ENCODE measurements around the gene HSBP1L1. TPM values are rescaled to one million over a fixed set of nuclear protein-coding genes. Genes with fewer than 3 reads are reported as not detected.

HSBP1L1 gene
- 10 to 100 TPM; 10.4 to 26.3 (median 19.4) TPM for total RNA-seq

DNA sequence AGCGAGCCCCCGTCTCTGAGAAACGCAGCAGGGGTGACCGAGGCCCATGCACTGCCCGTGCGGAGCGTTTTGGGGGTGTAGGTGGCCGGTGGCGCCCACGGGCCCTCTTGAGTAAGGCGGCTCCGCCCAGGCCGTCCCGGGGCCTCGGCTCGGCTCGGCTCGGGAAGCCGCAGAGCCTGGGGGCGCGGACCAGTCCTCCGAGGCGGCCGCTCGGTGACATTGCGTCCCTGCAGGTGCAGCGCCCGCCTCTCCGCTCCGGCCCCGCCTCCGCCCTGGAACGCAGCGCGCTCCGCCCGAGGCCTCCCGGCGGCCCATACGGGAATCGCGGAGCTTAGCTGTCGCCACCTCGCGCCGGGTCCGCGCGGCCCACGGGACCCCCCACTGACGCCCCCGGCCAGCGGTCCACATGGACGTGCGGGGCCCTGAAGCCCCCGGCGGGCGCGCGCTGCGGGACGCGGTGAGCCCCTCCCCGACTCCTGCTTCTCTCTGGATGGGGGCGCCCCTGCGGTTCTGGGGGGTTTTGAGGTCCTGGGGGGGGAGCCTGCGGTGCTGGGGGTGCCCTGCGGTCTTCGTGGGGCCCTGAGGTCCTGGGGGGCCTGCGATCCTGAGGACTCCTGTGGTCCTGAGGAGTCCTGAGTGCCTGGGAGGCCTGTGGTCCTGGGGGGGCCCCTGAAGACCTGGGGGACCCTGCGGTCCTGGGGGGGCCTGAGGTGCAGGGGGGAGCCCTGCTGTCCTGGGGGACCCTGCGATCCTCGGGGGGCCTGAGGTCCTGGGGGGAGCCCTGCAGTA, at the start of gene HSBP1L1:
HSBP1L1 (plus strand) TSS at position 314 of the 789 bp plus-strand sequence; CDS start at position 407, 93 bp downstream.
- TF ChIP-seq, protein P1, sequence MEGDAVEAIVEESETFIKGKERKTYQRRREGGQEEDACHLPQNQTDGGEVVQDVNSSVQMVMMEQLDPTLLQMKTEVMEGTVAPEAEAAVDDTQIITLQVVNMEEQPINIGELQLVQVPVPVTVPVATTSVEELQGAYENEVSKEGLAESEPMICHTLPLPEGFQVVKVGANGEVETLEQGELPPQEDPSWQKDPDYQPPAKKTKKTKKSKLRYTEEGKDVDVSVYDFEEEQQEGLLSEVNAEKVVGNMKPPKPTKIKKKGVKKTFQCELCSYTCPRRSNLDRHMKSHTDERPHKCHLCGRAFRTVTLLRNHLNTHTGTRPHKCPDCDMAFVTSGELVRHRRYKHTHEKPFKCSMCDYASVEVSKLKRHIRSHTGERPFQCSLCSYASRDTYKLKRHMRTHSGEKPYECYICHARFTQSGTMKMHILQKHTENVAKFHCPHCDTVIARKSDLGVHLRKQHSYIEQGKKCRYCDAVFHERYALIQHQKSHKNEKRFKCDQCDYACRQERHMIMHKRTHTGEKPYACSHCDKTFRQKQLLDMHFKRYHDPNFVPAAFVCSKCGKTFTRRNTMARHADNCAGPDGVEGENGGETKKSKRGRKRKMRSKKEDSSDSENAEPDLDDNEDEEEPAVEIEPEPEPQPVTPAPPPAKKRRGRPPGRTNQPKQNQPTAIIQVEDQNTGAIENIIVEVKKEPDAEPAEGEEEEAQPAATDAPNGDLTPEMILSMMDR (IDR thresholded peaks at IDR 0.05; ENCODE audit: low read depth) = no peak

DNA sequence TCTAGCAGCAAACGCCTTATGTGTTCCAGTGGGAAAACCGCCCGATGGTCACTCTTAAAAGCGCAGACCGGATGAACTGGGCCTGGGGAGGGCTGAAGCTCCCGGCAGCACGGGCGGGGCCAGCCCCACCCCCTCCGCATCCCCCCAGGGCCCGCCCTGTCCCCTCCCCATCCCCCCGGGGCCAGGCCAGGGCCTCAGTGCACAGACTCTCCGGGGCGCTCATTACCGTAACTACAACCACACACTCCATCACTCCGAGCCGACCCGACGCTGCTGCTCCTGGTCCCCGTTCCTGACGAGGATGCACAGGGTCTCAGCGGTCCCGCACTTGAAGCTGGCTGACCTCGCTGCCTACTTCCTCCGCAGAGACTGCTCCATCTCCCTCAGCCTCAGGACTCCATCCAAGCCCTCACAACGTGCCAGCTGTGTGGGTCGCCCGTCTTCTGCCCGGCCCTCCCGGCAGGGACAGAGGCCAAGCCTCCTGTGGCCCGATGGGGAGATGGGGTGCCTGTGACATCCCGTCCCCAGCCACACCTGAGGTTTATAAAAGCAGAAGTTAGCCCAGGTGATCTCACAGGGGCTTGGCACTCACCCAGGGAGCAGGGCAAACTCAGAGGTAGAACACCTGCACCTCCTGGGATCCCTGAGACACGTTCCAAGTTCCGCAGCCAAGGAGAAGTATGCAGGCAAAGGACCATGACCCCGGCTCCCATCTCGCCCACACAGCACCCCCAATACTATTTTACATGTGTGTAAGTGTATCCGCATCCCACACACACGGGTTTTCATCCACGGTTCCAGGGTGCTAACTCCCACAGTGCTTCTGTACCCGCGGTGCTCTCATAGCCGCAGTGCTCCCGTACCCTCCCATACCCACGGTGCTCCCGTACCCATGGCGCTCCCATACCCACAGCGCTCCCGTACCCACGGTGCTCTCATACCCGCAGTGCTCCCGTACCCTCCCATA, 49.0 kb upstream of the HSBP1L1 start:
- TF ChIP-seq, protein P1 (IDR thresholded peaks at IDR 0.05; ENCODE audit: low read depth) = no peak

DNA sequence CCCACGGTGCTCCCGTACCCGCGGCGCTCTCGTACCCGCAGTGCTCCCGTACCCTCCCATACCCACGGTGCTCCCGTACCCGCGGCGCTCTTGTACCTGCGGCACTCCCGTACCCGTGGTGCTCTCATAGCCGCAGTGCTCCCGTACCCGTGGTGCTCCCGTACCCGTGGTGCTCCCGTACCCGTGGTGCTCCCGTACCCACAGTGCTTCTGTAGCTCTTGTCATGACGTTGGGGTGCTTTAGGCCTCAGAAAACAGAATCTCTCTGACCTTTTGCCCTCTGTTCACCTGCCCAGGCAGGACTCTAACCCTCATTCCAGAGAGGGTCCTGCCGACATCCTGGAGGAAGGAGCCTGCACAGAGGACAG, 48.3 kb upstream of the HSBP1L1 start:
- TF ChIP-seq, protein P1 (IDR thresholded peaks at IDR 0.05; ENCODE audit: low read depth) = no peak

DNA sequence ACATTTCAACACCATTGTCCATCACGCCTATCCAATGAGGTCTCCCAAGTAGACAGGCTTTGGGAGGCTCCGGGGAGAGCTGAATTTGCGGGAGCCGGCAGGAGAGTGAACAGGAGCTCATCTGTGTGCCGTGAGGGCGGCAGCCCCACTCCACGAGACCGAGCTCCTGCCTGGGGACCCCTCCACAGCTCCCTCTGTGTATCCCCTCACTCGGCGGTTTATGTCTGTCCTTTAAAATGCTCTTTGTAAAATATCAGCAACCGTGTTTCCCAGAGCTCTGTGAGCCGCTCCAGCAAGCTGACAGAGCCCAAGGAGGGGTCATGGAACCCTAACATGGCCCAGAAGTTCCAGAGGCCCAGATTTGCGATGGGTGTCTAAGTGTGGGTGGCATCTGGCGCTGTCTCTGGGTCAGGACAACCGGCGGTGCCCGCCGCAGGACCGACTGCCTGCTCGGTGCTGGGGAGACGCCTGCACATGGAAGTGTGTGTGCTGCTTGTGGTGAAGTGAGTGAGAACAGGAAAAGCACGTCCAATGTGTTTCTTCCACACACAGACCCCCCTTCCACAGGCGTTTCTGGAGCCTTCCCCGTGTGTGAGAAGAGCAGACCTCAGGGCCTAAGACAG, 47.8 kb upstream of the HSBP1L1 start:
- TF ChIP-seq, protein P1 (IDR thresholded peaks at IDR 0.05; ENCODE audit: low read depth) = no peak

DNA sequence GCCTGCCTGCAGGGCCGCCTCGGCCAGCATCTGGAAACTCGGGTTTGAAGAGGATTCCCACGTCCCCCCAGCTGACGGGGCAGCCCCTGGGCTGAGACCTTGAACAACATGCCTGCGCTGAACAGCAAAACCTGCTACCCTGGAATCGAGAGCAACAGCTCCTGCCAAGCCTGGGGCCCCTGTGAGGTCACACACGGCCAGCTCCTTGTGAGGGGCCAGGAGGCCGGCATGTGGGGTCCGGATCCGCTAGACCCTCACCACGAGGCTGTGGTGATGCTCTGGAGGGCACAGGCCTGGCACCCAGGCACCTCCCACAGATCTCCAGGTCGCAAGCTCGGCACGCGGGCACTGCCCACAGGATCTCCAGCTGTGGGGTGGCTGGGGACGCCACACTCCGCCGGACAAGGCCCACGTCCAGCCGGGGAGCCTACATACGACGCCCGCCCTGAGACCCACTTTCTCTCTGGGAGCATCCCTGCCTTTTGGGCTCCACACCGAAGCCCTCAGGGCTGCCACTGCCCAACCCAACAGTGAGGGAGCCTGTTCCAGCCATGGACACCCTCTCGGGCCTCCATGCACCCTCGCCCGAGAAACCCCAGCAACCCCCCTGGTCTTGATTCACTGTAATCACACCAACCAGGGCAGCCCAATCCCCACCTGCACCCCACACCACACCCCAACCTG, 47.1 kb upstream of the HSBP1L1 start:
- TF ChIP-seq, protein P1 (IDR thresholded peaks at IDR 0.05; ENCODE audit: low read depth) = no peak

DNA sequence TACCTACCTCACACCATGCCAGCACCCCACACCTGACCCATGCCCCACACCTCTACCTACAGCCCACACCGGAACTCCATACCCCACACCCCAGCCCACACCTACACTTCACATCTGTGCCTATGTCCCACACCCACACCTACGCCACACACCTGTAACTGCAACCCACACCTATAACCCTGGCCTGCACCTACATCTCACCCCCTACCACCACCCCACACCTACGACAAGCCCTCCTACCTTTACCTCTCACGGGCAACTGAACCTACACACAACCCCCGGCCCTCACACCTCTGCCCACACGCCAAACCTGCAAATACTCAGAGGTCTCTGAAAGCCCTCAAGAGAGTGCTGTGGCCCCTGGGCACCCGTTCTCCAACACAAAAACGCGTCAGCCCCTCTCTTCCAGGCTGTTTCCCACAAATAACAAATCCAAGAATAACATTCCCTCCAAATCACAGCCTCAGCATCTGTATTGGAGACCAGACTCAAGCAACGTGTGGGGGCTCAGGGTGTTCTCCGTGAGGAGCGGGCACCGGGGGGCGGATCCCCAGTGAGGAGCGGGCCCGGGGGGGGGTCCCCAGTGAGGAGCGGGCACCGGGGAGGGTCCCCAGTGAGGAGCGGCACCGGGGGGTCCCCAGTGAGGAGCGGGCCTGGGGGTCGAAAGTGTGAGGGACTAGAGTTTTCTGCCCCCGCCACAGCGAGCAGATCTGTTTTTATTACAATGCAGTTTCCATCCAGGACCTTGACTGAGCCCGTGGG, 46.4 kb upstream of the HSBP1L1 start:
- TF ChIP-seq, protein P1 (IDR thresholded peaks at IDR 0.05; ENCODE audit: low read depth) = no peak
